SK-N-SH (cell line): ENCODE measurements around the gene SLC38A2.

Experiments used
- ELF1 ChIP-seq: IDR thresholded peaks from 2 replicates; pipeline ENCODE4 v1.4.0; 2012
- EP300 ChIP-seq, 2 experiments: IDR thresholded peaks; 2 replicates each; pipeline versions ENCODE4 v1.4.0 to v1.6.1; 2012; ENCODE audit warnings: borderline replicate concordance in 1 of 2, low read depth in 1 of 2, low read length in 1 of 2
- EZH2phosphoT487 ChIP-seq: fragments of 200-600 bp; sonication (generic); IDR thresholded peaks from 2 replicates; pipeline ENCODE4 v1.6.1; 2017; ENCODE audit warnings: low read depth, mixed run types, mild to moderate bottlenecking, antibody characterized with exemption, moderate library complexity, borderline replicate concordance
- NFIC ChIP-seq: IDR thresholded peaks from 2 replicates; pipeline ENCODE4 v1.4.0; 2012; ENCODE audit warnings: borderline replicate concordance
- NRF1 ChIP-seq: IDR thresholded peaks from 2 replicates; pipeline ENCODE4 v1.6.1; 2012; ENCODE audit warnings: low read depth, mild to moderate bottlenecking, low read length
- RCOR1 ChIP-seq: fragments of 150-350 bp; IDR thresholded peaks from 2 replicates; pipeline ENCODE4 v1.6.1; 2017; ENCODE audit warnings: antibody characterized with exemption, low read length
- TCF12 ChIP-seq: IDR thresholded peaks from 2 replicates; pipeline ENCODE4 v1.4.0; 2012
- TF ChIP-seq, protein P1 (sequence below): fragments of 200-600 bp; sonication (generic); IDR thresholded peaks from 2 replicates; pipeline ENCODE4 v1.6.1; 2017; ENCODE audit warnings: antibody characterized with exemption, mild to moderate bottlenecking, moderate library complexity
- TF ChIP-seq, protein P2 (sequence below): fragments of 150-350 bp; IDR thresholded peaks from 2 replicates; pipeline ENCODE4 v1.6.1; 2017; ENCODE audit warnings: antibody characterized with exemption, low read length, low read depth, borderline replicate concordance

DNA sequence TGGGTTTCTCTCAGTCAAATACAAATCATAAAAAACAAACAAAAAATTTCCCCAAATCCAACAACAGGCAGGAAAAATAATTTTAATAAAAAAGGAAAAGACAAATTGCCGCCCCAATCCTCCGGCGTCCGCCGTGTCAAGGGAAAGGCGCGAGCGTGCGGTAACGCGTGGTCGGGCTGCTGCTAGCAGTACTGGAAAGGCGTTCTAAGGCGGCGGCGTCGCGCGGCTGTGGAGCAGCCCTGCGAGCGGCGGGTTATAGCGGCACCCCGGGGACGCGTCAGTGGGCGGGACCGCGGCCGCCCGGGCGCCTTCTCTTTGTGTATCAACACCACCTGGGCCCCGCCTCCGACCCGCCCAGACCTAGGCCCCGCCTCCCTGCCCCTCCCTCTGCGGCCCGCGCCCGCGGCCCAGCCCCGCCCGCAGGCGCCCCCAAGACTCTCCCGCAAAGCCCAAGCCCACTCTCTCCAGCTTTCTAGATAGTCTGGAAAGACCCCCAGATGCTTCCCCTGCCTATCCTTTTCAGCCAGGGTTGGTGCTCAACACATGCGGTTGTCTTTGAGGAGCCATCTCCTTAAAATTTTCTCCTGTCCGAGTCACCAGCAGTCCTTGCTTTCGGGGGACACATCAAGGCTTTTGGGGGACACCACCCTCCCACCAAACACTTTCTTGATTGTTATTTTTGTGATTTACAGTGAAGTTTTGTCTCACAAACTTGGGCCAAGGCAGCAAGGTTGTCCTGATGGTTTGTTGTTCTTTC lies at the start of gene SLC38A2:
- TF ChIP-seq EP300 (IDR thresholded peaks at IDR 0.05; ENCODE audit: borderline replicate concordance in 1 of 2, low read depth in 1 of 2, low read length in 1 of 2) (peak in 1 of 2 experiments; percentile 37; a peak in 1 of 4 replicates), EZH2phosphoT487 (no peak), TCF12 (no peak), NRF1 (no peak), ELF1 (no peak), RCOR1 (peak; percentile 3; the same call in 1 of the 2 replicates), NFIC (no peak; the same call in 1 of the 2 replicates)
- TF ChIP-seq, protein P1, sequence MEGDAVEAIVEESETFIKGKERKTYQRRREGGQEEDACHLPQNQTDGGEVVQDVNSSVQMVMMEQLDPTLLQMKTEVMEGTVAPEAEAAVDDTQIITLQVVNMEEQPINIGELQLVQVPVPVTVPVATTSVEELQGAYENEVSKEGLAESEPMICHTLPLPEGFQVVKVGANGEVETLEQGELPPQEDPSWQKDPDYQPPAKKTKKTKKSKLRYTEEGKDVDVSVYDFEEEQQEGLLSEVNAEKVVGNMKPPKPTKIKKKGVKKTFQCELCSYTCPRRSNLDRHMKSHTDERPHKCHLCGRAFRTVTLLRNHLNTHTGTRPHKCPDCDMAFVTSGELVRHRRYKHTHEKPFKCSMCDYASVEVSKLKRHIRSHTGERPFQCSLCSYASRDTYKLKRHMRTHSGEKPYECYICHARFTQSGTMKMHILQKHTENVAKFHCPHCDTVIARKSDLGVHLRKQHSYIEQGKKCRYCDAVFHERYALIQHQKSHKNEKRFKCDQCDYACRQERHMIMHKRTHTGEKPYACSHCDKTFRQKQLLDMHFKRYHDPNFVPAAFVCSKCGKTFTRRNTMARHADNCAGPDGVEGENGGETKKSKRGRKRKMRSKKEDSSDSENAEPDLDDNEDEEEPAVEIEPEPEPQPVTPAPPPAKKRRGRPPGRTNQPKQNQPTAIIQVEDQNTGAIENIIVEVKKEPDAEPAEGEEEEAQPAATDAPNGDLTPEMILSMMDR = no peak
- TF ChIP-seq, protein P2, sequence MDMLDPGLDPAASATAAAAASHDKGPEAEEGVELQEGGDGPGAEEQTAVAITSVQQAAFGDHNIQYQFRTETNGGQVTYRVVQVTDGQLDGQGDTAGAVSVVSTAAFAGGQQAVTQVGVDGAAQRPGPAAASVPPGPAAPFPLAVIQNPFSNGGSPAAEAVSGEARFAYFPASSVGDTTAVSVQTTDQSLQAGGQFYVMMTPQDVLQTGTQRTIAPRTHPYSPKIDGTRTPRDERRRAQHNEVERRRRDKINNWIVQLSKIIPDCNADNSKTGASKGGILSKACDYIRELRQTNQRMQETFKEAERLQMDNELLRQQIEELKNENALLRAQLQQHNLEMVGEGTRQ = no peak
